OCI-LY1 (cell line): ENCODE results near the gene MRTFB.

Experiments used
- H2AFZ ChIP-seq: fragments of 200-600 bp; sonication (generic), shearing (Covaris generic); 2 replicates; pipeline ENCODE4 v1.6.0; 2014; ENCODE audit warnings: antibody characterized with exemption, mild to moderate bottlenecking, low read length
- H3F3A ChIP-seq: fragments of 200-600 bp; sonication (generic), shearing (Covaris generic); 2 replicates; pipeline ENCODE4 v1.6.0; 2014; ENCODE audit warnings: mild to moderate bottlenecking, antibody characterized with exemption, low read length, moderate library complexity; ENCODE audit not compliant: insufficient read depth
- H3K27ac ChIP-seq: fragments of 200-600 bp; sonication (generic); 2 replicates; pipeline ENCODE4 v1.5.1; 2014; ENCODE audit warnings: low read length, mixed run types, mild to moderate bottlenecking, low read depth; ENCODE audit not compliant: poor library complexity, severe bottlenecking
- H3K27me3 ChIP-seq: fragments of 200-600 bp; sonication (generic); 2 replicates; pipeline ENCODE4 v1.6.0; 2014; ENCODE audit warnings: antibody characterized with exemption, mild to moderate bottlenecking, low read length, moderate library complexity; ENCODE audit not compliant: insufficient read depth
- H3K36me3 ChIP-seq: fragments of 200-600 bp; sonication (generic); 2 replicates; pipeline ENCODE4 v1.6.1; 2014; ENCODE audit warnings: mild to moderate bottlenecking, antibody characterized with exemption, low read length, moderate library complexity, mixed read lengths; ENCODE audit not compliant: insufficient read depth
- H3K4me1 ChIP-seq: fragments of 200-600 bp; sonication (generic); 2 replicates; pipeline ENCODE4 v1.5.1; 2014; ENCODE audit warnings: mild to moderate bottlenecking, low read length, moderate library complexity; ENCODE audit not compliant: insufficient read depth, severe bottlenecking
- H3K4me2 ChIP-seq: fragments of 200-600 bp; sonication (generic), shearing (Covaris generic); 2 replicates; pipeline ENCODE4 v1.6.1; 2014; ENCODE audit warnings: low read length
- H3K4me3 ChIP-seq: fragments of 200-600 bp; sonication (generic); 2 replicates; pipeline ENCODE4 v1.5.1; 2014; ENCODE audit warnings: low read length, low read depth, mild to moderate bottlenecking, mixed read lengths; ENCODE audit not compliant: poor library complexity, severe bottlenecking
- H3K79me2 ChIP-seq: fragments of 200-600 bp; shearing (Covaris generic); 2 replicates; pipeline ENCODE4 v1.6.1; 2016; ENCODE audit warnings: mixed run types, low read length, mixed read lengths; ENCODE audit not compliant: insufficient read depth
- H3K9ac ChIP-seq: fragments of 200-600 bp; sonication (generic), shearing (Covaris generic); 2 replicates; pipeline ENCODE4 v1.6.1; 2014; ENCODE audit warnings: mild to moderate bottlenecking, low read length, mixed read lengths
- H3K9me2 ChIP-seq: fragments of 200-600 bp; sonication (generic), shearing (Covaris generic); 2 replicates; pipeline ENCODE4 v1.6.1; 2014; ENCODE audit warnings: low read depth, mild to moderate bottlenecking, low read length, mixed read lengths
- H3K9me3 ChIP-seq: fragments of 200-600 bp; shearing (Covaris generic); 2 replicates; pipeline ENCODE4 v1.6.1; 2014; ENCODE audit warnings: low read length, mixed read lengths
- H4K20me1 ChIP-seq: fragments of 200-600 bp; sonication (generic), shearing (Covaris generic); 2 replicates; pipeline ENCODE4 v1.6.0; 2016; ENCODE audit warnings: mild to moderate bottlenecking, low read length; ENCODE audit not compliant: insufficient read depth
- CTCF ChIP-seq: fragments of 200-600 bp; sonication (generic), shearing (Covaris generic); IDR thresholded peaks from 2 replicates; pipeline ENCODE4 v1.5.1; 2017; ENCODE audit warnings: mild to moderate bottlenecking, antibody characterized with exemption, low read length, moderate library complexity, mixed read lengths
- EZH2 ChIP-seq: fragments of 200-600 bp; sonication (generic), shearing (Covaris generic); IDR thresholded peaks from 2 replicates; pipeline ENCODE4 v1.8.0; 2017; ENCODE audit warnings: borderline replicate concordance, mixed run types, mild to moderate bottlenecking, antibody characterized with exemption, low read length, moderate library complexity, mixed read lengths

The MRTFB gene

GRCh38 chr16:14155572-14156190, 84.6 kb downstream of the MRTFB start:
- Histone ChIP-seq H3K79me2 (no peaks in the 10 kb centered on the region), H3K27me3 (no peaks in the 10 kb centered on the region), H3K4me1 (no peaks in the 10 kb centered on the region), H3K9me2 (no peaks in the 10 kb centered on the region), H3K27ac (no peak overlapping the region), H4K20me1 (no peaks in the 10 kb centered on the region), H3K9me3 (no peaks in the 10 kb centered on the region), H3K36me3 (no peaks in the 10 kb centered on the region), H3F3A (no peaks in the 10 kb centered on the region), H2AFZ (no peak overlapping the region), H3K9ac (no peak overlapping the region), H3K4me3 (no peak overlapping the region), H3K4me2 (no peak overlapping the region)
- no peak for TF ChIP-seq CTCF
- no peak for TF ChIP-seq EZH2

- TF ChIP-seq EZH2, result no peak
- no peak for TF ChIP-seq CTCF
- Histone ChIP-seq H3K79me2 (no peaks in the 10 kb centered on the region), H3K9ac (no peak overlapping the region), H3K4me2 (no peak overlapping the region), H3K27me3 (no peaks in the 10 kb centered on the region), H3K36me3 (no peaks in the 10 kb centered on the region), H2AFZ (no peak overlapping the region), H3K9me2 (no peaks in the 10 kb centered on the region), H3K4me1 (no peaks in the 10 kb centered on the region), H3K4me3 (no peak overlapping the region), H4K20me1 (no peaks in the 10 kb centered on the region), H3F3A (no peaks in the 10 kb centered on the region), H3K9me3 (no peaks in the 10 kb centered on the region), H3K27ac (no peak overlapping the region)
Measured at GRCh38 chr16:14164916-14165662, 94.0 kb downstream of the MRTFB start.

GRCh38 chr16:14168146-14168545, 97.0 kb downstream of the MRTFB start:
- H3K9me2 ChIP-seq, result no peaks in the 10 kb centered on the region
- H3K79me2 ChIP-seq, result no peaks in the 10 kb centered on the region
- no peak overlapping the region for H3K9ac ChIP-seq
- no peak overlapping the region for H3K27ac ChIP-seq
- H3K4me1 ChIP-seq, result no peaks in the 10 kb centered on the region
- H2AFZ ChIP-seq, result no peak overlapping the region
- H3K9me3 ChIP-seq, result 0 out of 2 replicates have a peak, but pooled peaks cover 6% of the 10 kb centered on the region
- H3K4me3 ChIP-seq, result no peak overlapping the region
- H4K20me1 ChIP-seq, result no peaks in the 10 kb centered on the region
- no peak for TF ChIP-seq CTCF
- no peak for TF ChIP-seq EZH2
- no peaks in the 10 kb centered on the region for H3K27me3 ChIP-seq
- no peak overlapping the region for H3K4me2 ChIP-seq
- no peaks in the 10 kb centered on the region for H3F3A ChIP-seq
- H3K36me3 ChIP-seq, result no peaks in the 10 kb centered on the region
